Measurements from ENCODE around the gene COL9A3.
"Not testable (repeated sequence)": the region's sequence is repeated elsewhere in the genome, so short reads cannot be mapped to it uniquely, and the experiment has no call there.

The COL9A3 gene

GRCh38 chr20:62860391-62860923, 43.6 kb downstream of the COL9A3 start:
- DNase-seq = no peak

- DNase-seq = peak; percentile 48
These were observed 44.3 kb downstream of the COL9A3 start for GRCh38 chr20:62860924-62861691.

GRCh38 chr20:62861726-62862336, 45.0 kb downstream of the COL9A3 start, which contains the start of gene TCFL5:
TSS of gene TCFL5 (minus strand) at chr20:62861822. CDS start at chr20:62861670, 152 bp downstream.
- DNase-seq = peak; percentile 93

GRCh38 chr20:62864207-62864606, 47.4 kb downstream of the COL9A3 start:
- DNase-seq = no peak

GRCh38 chr20:62872184-62872847, 55.5 kb downstream of the COL9A3 start:
- DNase-seq = no peak

- no peak for DNase-seq
These were observed 56.0 kb downstream of the COL9A3 start for GRCh38 chr20:62872862-62873261.

GRCh38 chr20:62873280-62873679, 56.4 kb downstream of the COL9A3 start:
- no peak for DNase-seq

- DNase-seq = not testable (repeated sequence)
These were observed 56.8 kb downstream of the COL9A3 start for GRCh38 chr20:62873681-62874031.

- DNase-seq = no peak
These were observed 58.1 kb downstream of the COL9A3 start for GRCh38 chr20:62874964-62875344.

GRCh38 chr20:62875419-62876361, 58.8 kb downstream of the COL9A3 start:
- DNase-seq = no peak

- no peak for DNase-seq
These were observed 59.7 kb downstream of the COL9A3 start for GRCh38 chr20:62876501-62876901.

- no peak for DNase-seq
These were observed 60.3 kb downstream of the COL9A3 start for GRCh38 chr20:62876902-62877816.

GRCh38 chr20:62878244-62879038, 61.6 kb downstream of the COL9A3 start:
- DNase-seq = no peak

- no peak for DNase-seq
These were observed 62.7 kb downstream of the COL9A3 start for GRCh38 chr20:62879275-62880146.

GRCh38 chr20:62880147-62880934, 63.5 kb downstream of the COL9A3 start:
- no peak for DNase-seq

- DNase-seq = no peak
These were observed 64.2 kb downstream of the COL9A3 start for GRCh38 chr20:62880935-62881661.

- no peak for DNase-seq
These were observed 65.0 kb downstream of the COL9A3 start for GRCh38 chr20:62881662-62882395.

Data from activated gamma-delta T cell (primary cell).